Upper lobe of right lung (tissue), 1 donor: ENCODE data around the gene HTRA1. TPM values are rescaled to one million over a fixed set of nuclear protein-coding genes. Genes with fewer than 3 reads are reported as not detected.
A peak's percentile ranks its signal among the peaks of the same experiment; 100 is the strongest.

Source experiments
- ATAC-seq: fragments of 200-7000 bp; cut with Tn5 transposase; one replicate; pipeline ENCODE4 v1.9.1; 2020; ENCODE audit warnings: mild to moderate bottlenecking, moderate library complexity
- DNase-seq: peaks from one replicate; pipeline ENCODE4 v3.0.0-alpha.2; 2020
- H3K27ac ChIP-seq: fragments of 200-600 bp; one replicate; pipeline ENCODE4 v1.8.0; 2022
- H3K27me3 ChIP-seq: fragments of 200-600 bp; one replicate; pipeline ENCODE4 v1.8.0; 2022; ENCODE audit warnings: mild to moderate bottlenecking
- H3K36me3 ChIP-seq: fragments of 200-600 bp; one replicate; pipeline ENCODE4 v1.8.0; 2022
- H3K4me1 ChIP-seq: fragments of 200-600 bp; one replicate; pipeline ENCODE4 v1.8.0; 2022
- H3K4me3 ChIP-seq: fragments of 200-600 bp; one replicate; pipeline ENCODE4 v1.8.0; 2022; ENCODE audit warnings: mild to moderate bottlenecking
- H3K9me3 ChIP-seq: fragments of 200-600 bp; one replicate; pipeline ENCODE4 v1.8.0; 2022
- intact Hi-C: fragments of 100-400 bp; cut with DNase I; formaldehyde crosslinking; loops from one replicate; pipeline ENCODE4 v1.11.0; 2022
- total RNA-seq: library from RNA; stranded (reverse); fragmentation: NEBNext Ultra II Directional; extraction: Animal tissue kit (Norgen Biotek cat#: 25700); gene quantifications from one replicate; pipeline ENCODE4 v1.2.1, GENCODE V29; 2021
- TF ChIP-seq, protein P1 (sequence below): fragments of 200-600 bp; IDR thresholded peaks from one replicate; pipeline ENCODE4 v1.8.0; 2022; ENCODE audit warnings: antibody characterized with exemption
- donor health status: DM: no; HTN: yes; CAD: no; lungs with severe emphysema.

Gene HTRA1
- total RNA-seq, 1 donor from 2014 or later = 83.8 TPM

- TF ChIP-seq, protein P1, sequence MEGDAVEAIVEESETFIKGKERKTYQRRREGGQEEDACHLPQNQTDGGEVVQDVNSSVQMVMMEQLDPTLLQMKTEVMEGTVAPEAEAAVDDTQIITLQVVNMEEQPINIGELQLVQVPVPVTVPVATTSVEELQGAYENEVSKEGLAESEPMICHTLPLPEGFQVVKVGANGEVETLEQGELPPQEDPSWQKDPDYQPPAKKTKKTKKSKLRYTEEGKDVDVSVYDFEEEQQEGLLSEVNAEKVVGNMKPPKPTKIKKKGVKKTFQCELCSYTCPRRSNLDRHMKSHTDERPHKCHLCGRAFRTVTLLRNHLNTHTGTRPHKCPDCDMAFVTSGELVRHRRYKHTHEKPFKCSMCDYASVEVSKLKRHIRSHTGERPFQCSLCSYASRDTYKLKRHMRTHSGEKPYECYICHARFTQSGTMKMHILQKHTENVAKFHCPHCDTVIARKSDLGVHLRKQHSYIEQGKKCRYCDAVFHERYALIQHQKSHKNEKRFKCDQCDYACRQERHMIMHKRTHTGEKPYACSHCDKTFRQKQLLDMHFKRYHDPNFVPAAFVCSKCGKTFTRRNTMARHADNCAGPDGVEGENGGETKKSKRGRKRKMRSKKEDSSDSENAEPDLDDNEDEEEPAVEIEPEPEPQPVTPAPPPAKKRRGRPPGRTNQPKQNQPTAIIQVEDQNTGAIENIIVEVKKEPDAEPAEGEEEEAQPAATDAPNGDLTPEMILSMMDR = no peak
- peak overlapping the region; percentile 12 for H3K27ac ChIP-seq
- no peaks in the 10 kb centered on the region for H3K36me3 ChIP-seq
- intact Hi-C loops = no loop called here
- no peaks in the 10 kb centered on the region for H3K27me3 ChIP-seq
- ATAC-seq = peak; percentile 59
- DNase-seq = no peak
- peaks cover 16% of the 10 kb centered on the region for H3K4me1 ChIP-seq
- no peaks in the 10 kb centered on the region for H3K9me3 ChIP-seq
- H3K4me3 ChIP-seq = no peak overlapping the region
These were observed 7.8 kb downstream of the HTRA1 start for GRCh38 chr10:122468926-122469781.

- H3K27me3 ChIP-seq = no peaks in the 10 kb centered on the region
- no peak overlapping the region for H3K4me3 ChIP-seq
- TF ChIP-seq, protein P1 = no peak
- peaks cover 23% of the 10 kb centered on the region for H3K4me1 ChIP-seq
- no peaks in the 10 kb centered on the region for H3K9me3 ChIP-seq
- peak overlapping the region; percentile 12 for H3K27ac ChIP-seq
- no peak for DNase-seq
- intact Hi-C loops = no loop called here
- ATAC-seq = no peak
- H3K36me3 ChIP-seq = no peaks in the 10 kb centered on the region
These were observed 8.5 kb downstream of the HTRA1 start for GRCh38 chr10:122469848-122470247.

- Histone ChIP-seq H3K4me1 (peaks cover 40% of the 10 kb centered on the region), H3K27ac (no peak overlapping the region), H3K9me3 (no peaks in the 10 kb centered on the region), H3K36me3 (no peaks in the 10 kb centered on the region), H3K4me3 (no peak overlapping the region), H3K27me3 (no peaks in the 10 kb centered on the region)
- ATAC-seq (no peak), DNase-seq (no peak)
- TF ChIP-seq, protein P1 = no peak
- intact Hi-C loops = no loop called here
These were observed 10.3 kb downstream of the HTRA1 start for GRCh38 chr10:122471531-122472177.

- TF ChIP-seq, protein P1 = no peak
- Histone ChIP-seq H3K36me3 (no peaks in the 10 kb centered on the region), H3K4me3 (no peak overlapping the region), H3K27me3 (no peaks in the 10 kb centered on the region), H3K9me3 (no peaks in the 10 kb centered on the region), H3K27ac (no peak overlapping the region), H3K4me1 (peaks cover 40% of the 10 kb centered on the region)
- no peak for DNase-seq
- intact Hi-C loops = no loop called here
- no peak for ATAC-seq
These were observed 11.8 kb downstream of the HTRA1 start for GRCh38 chr10:122473116-122473515.

DNA sequence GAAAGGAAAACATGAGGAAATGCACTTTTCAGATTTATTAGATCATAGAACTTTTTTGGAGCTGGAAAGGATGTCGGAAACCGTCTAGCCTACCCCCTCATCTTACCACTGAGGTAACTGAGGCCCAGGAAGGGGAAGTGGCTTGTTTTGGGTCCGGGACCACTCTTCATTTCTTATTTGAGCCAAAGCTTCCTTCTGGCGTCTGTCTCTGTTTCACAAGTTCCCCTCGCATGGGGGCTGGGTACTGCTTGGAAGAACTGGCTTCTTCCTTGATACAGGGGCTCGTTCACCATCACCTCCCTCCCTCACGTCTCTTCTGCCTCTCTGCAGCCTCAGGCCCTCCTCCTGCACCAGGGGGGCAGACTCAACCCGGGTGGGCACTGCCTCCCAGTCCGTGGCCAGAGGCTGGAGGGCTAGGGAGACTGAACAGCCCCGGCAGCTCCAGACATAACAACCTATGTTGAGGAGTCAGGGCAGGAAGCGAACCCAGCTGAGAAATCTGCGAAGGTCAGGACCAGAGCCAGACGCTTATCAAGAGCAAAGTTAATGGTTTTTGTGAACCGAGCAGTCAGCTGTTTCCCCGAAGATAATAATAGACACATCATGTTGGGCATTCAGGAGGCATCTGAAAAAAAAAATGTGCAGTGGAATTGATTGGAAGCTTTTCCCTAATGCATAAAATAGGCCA, 12.9 kb downstream of the HTRA1 start:
- Histone ChIP-seq H3K36me3 (no peaks in the 10 kb centered on the region), H3K27ac (no peak overlapping the region), H3K4me1 (peaks cover 33% of the 10 kb centered on the region), H3K27me3 (no peaks in the 10 kb centered on the region), H3K4me3 (no peak overlapping the region), H3K9me3 (no peaks in the 10 kb centered on the region)
- intact Hi-C loops = no loop called here
- peak; percentile 29 for ATAC-seq
- TF ChIP-seq, protein P1 = no peak
- no peak for DNase-seq
